Astrocyte (in vitro differentiated cells and primary cell): ENCODE measurements around the gene RDH13. TPM values are rescaled to one million over a fixed set of nuclear protein-coding genes. Genes with fewer than 3 reads are reported as not detected.

Experiments
- DNase-seq: peaks from one replicate; pipeline ENCODE4 v3.0.0-alpha.2; 2010; ENCODE audit warnings: low read depth
- FAIRE-seq: peaks from 2 replicates; lab custom pipeline; 2011; peaks lifted over from hg19 to GRCh38; lab: Jason Lieb, UNC
- H2AFZ ChIP-seq: 2 replicates; pipeline ENCODE4 v1.6.0; 2012; ENCODE audit warnings: low read depth, low read length, inconsistent platforms
- H3K27ac ChIP-seq: 2 replicates; pipeline ENCODE4 v1.5.1; 2011; ENCODE audit warnings: low read depth, low read length, inconsistent platforms
- H3K27me3 ChIP-seq: 2 replicates; pipeline ENCODE4 v1.6.0; 2011; ENCODE audit warnings: low read length, inconsistent platforms; ENCODE audit not compliant: insufficient read depth
- H3K36me3 ChIP-seq: 2 replicates; pipeline ENCODE4 v1.5.1; 2011; ENCODE audit warnings: low read length, inconsistent platforms; ENCODE audit not compliant: insufficient read depth
- H3K4me1 ChIP-seq: 2 replicates; pipeline ENCODE4 v1.5.1; 2011; ENCODE audit warnings: low read length, inconsistent platforms; ENCODE audit not compliant: insufficient read depth
- H3K4me2 ChIP-seq: 2 replicates; pipeline ENCODE4 v1.6.0; 2012; ENCODE audit warnings: low read length, inconsistent platforms
- H3K4me3 ChIP-seq: 2 replicates; pipeline ENCODE4 v1.5.1; 2011; ENCODE audit warnings: low read depth, mild to moderate bottlenecking, low read length, inconsistent platforms; ENCODE audit not compliant: insufficient read depth
- H3K79me2 ChIP-seq: 2 replicates; pipeline ENCODE4 v1.6.0; 2012; ENCODE audit warnings: mild to moderate bottlenecking, low read length, inconsistent platforms; ENCODE audit not compliant: insufficient read depth
- H3K9ac ChIP-seq: 2 replicates; pipeline ENCODE4 v1.6.0; 2012; ENCODE audit warnings: mild to moderate bottlenecking, low read length, inconsistent platforms
- H3K9me3 ChIP-seq: 2 replicates; pipeline ENCODE4 v1.5.1; 2012; ENCODE audit warnings: low read depth, mild to moderate bottlenecking, low read length, inconsistent platforms; ENCODE audit not compliant: insufficient read depth
- H4K20me1 ChIP-seq: 2 replicates; pipeline ENCODE4 v1.6.0; 2012; ENCODE audit warnings: low read length, inconsistent platforms; ENCODE audit not compliant: insufficient read depth
- H3K27ac Mint-ChIP-seq: one replicate; pipeline ENCODE4 v1.8.0; 2021; ENCODE audit warnings: mild to moderate bottlenecking, mixed read lengths; ENCODE audit not compliant: unreplicated experiment
- H3K27me3 Mint-ChIP-seq: one replicate; pipeline ENCODE4 v1.8.0; 2021; ENCODE audit warnings: low read depth, mixed read lengths; ENCODE audit not compliant: unreplicated experiment
- H3K36me3 Mint-ChIP-seq: one replicate; pipeline ENCODE4 v1.8.0; 2021; ENCODE audit warnings: low read depth, mixed read lengths; ENCODE audit not compliant: unreplicated experiment
- H3K4me1 Mint-ChIP-seq: one replicate; pipeline ENCODE4 v1.8.0; 2021; ENCODE audit warnings: low read depth, mixed read lengths; ENCODE audit not compliant: unreplicated experiment
- H3K4me3 Mint-ChIP-seq: one replicate; pipeline ENCODE4 v1.8.0; 2021; ENCODE audit warnings: mild to moderate bottlenecking, moderate library complexity, mixed read lengths; ENCODE audit not compliant: unreplicated experiment
- H3K9me3 Mint-ChIP-seq: one replicate; pipeline ENCODE4 v1.8.0; 2021; ENCODE audit warnings: mild to moderate bottlenecking, mixed read lengths; ENCODE audit not compliant: unreplicated experiment
- EZH2 ChIP-seq: IDR thresholded peaks from 2 replicates; pipeline ENCODE4 v1.6.1; 2012; ENCODE audit warnings: mild to moderate bottlenecking, low read length, inconsistent platforms; ENCODE audit not compliant: insufficient read depth
- total RNA-seq: library from RNA; stranded (reverse); gene quantifications from 2 replicates; pipeline ENCODE4 v1.2.1, GENCODE V29; 2021
- TF ChIP-seq, protein P1 (sequence below): IDR thresholded peaks from 2 replicates; pipeline ENCODE4 v1.5.1; 2011; ENCODE audit warnings: low read depth, mild to moderate bottlenecking, inconsistent platforms, low read length, moderate library complexity; ENCODE audit not compliant: insufficient read depth

Gene RDH13
- total RNA-seq, 1 donor from 2014 or later, result 22.6 TPM

DNA sequence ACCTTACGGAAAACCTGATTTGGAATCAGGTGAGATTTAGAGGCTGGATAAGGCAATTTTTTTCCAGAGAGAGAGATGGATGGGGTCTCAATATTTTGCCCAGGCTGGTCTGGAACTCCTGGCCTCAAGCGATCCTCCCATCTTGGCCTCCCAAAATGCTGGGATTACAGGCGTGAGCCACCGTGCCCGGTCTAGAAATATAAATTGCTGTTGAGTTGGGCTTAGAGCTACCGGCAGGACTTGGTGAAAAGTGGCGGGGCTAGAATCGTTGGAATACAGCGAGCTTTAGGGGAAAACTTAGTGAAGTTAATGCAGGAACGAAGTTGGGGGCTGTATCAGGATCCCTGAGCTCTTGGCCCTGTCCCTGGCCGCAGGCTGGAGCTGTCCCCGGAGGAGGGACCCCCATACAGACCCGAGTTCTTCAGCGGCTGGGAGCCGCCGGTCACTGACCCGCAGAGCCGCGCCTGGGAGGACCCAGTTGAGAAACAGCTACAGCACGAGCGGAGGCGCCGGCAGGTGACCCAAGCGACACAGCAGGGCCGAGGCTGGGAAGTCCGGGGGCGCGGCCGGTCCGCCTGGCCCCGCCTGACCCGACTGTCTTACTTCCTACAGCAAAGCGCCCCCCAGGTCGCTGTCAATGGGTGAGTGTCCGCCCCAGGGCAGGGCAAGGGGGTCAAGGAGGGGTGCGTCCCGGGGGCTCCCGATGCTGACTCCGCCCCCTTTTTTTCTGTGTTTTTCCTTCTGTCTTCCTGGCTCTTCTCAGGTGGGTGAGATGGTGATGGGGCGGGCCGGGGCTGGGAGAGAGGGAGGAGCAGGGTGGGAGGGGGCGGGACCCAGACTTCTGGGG is 20.3 kb upstream of the RDH13 start:
- Histone ChIP-seq H3K27ac (no peak overlapping the region), H3K27me3 (peaks cover 56% of the 10 kb centered on the region), H3K79me2 (no peaks in the 10 kb centered on the region), H3K9ac (no peak overlapping the region), H3K36me3 (no peaks in the 10 kb centered on the region), H4K20me1 (peaks cover 20% of the 10 kb centered on the region), H3K4me3 (no peak overlapping the region), H3K4me2 (no peak overlapping the region), H3K4me1 (peaks cover 27% of the 10 kb centered on the region), H3K9me3 (peaks cover 4% of the 10 kb centered on the region), H2AFZ (no peak overlapping the region)
- no peak overlapping the region for H3K4me3 Mint-ChIP-seq
- DNase-seq (no peak), FAIRE-seq (no peak)
- H3K4me1 Mint-ChIP-seq, result peaks cover 7% of the 10 kb centered on the region
- peaks cover 2% of the 10 kb centered on the region for H3K36me3 Mint-ChIP-seq
- TF ChIP-seq EZH2, result peak; percentile 51
- TF ChIP-seq, protein P1, sequence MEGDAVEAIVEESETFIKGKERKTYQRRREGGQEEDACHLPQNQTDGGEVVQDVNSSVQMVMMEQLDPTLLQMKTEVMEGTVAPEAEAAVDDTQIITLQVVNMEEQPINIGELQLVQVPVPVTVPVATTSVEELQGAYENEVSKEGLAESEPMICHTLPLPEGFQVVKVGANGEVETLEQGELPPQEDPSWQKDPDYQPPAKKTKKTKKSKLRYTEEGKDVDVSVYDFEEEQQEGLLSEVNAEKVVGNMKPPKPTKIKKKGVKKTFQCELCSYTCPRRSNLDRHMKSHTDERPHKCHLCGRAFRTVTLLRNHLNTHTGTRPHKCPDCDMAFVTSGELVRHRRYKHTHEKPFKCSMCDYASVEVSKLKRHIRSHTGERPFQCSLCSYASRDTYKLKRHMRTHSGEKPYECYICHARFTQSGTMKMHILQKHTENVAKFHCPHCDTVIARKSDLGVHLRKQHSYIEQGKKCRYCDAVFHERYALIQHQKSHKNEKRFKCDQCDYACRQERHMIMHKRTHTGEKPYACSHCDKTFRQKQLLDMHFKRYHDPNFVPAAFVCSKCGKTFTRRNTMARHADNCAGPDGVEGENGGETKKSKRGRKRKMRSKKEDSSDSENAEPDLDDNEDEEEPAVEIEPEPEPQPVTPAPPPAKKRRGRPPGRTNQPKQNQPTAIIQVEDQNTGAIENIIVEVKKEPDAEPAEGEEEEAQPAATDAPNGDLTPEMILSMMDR, result no peak
- H3K9me3 Mint-ChIP-seq, result peaks cover 2% of the 10 kb centered on the region
- peaks cover 46% of the 10 kb centered on the region for H3K27me3 Mint-ChIP-seq
- H3K27ac Mint-ChIP-seq, result no peak overlapping the region

DNA sequence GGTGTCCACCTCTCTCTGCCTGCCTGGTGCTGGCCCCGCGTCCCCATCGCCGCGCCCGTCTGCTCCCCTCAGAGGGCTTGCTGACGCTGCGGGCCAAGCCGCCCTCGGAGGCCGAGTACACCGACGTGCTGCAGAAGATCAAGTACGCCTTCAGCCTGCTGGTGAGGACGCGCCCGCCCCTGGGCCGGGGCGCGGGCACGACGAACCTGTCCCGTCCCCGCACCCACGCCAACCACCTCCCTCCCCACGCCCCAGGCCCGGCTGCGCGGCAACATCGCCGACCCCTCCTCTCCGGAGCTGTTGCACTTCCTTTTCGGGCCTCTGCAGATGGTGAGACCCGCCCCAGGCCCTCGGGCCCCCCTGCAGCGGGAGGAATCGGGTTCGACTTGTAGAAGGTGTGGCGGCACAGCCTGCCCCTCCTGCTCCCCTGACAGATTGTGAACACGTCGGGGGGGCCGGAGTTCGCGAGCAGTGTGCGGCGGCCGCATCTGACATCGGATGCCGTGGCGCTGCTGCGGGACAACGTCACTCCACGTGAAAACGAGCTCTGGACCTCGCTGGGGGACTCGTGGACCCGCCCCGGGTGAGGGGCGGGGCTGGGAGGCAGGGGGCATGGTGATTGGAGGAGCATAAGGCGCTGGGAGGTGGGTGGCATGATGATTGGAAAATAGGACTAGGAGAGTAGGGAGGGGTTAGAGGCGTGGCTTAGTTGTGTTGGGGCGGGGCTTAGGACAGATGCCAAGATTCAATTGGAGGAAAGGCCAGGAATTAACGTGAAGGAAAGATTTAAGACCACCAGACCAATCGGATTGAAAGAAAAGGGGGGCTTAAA is 19.3 kb upstream of the RDH13 start:
- Mint-ChIP-seq H3K4me1 (peaks cover 2% of the 10 kb centered on the region), H3K36me3 (peaks cover 2% of the 10 kb centered on the region), H3K9me3 (peaks cover 2% of the 10 kb centered on the region), H3K27me3 (peaks cover 46% of the 10 kb centered on the region), H3K4me3 (peak overlapping the region; percentile 35), H3K27ac (no peak overlapping the region)
- H3K27me3 ChIP-seq, result peaks cover 57% of the 10 kb centered on the region
- H3K4me3 ChIP-seq, result no peak overlapping the region
- no peak overlapping the region for H3K27ac ChIP-seq
- DNase-seq (no peak), FAIRE-seq (no peak)
- H3K36me3 ChIP-seq, result no peaks in the 10 kb centered on the region
- TF ChIP-seq, protein P1, result no peak
- peak; percentile 92 for TF ChIP-seq EZH2
- no peaks in the 10 kb centered on the region for H3K79me2 ChIP-seq
- peak overlapping the region; percentile 86 for H3K4me2 ChIP-seq
- peaks cover 10% of the 10 kb centered on the region for H4K20me1 ChIP-seq
- H2AFZ ChIP-seq, result peak overlapping the region; percentile 26
- H3K9me3 ChIP-seq, result peaks cover 4% of the 10 kb centered on the region
- H3K9ac ChIP-seq, result no peak overlapping the region
- H3K4me1 ChIP-seq, result peaks cover 18% of the 10 kb centered on the region
